IPS DF 19.7 (cell line): Measurements from ENCODE around the gene STXBP5L.
"Not testable (repeated sequence)": the region's sequence is repeated elsewhere in the genome, so short reads cannot be mapped to it uniquely, and the experiment has no call there.

Experiments used
- DNase-seq: peaks from one replicate; pipeline ENCODE4 v3.0.0-alpha.2; 2013; ENCODE audit warnings: low read depth, low spot score

The STXBP5L gene

GRCh38 chr3:121230194-121230593 lies 322.2 kb downstream of the STXBP5L start:
- DNase-seq: not testable (repeated sequence)

- no peak for DNase-seq
Measured at GRCh38 chr3:121231872-121232271, 323.9 kb downstream of the STXBP5L start.

- no peak for DNase-seq
Measured at GRCh38 chr3:121232309-121233225, 324.6 kb downstream of the STXBP5L start.

GRCh38 chr3:121243208-121243607 lies 335.2 kb downstream of the STXBP5L start:
- no peak for DNase-seq

- DNase-seq: no peak
Measured at GRCh38 chr3:121252676-121253075, 344.7 kb downstream of the STXBP5L start.

- DNase-seq: no peak
Measured at GRCh38 chr3:121269389-121269788, 361.4 kb downstream of the STXBP5L start.

GRCh38 chr3:121274411-121274810 lies 366.4 kb downstream of the STXBP5L start:
- DNase-seq: no peak

GRCh38 chr3:121295452-121295851 lies 387.4 kb downstream of the STXBP5L start:
- no peak for DNase-seq

GRCh38 chr3:121295979-121296378 lies 388.0 kb downstream of the STXBP5L start:
- no peak for DNase-seq

- DNase-seq: no peak
Measured at GRCh38 chr3:121324320-121324719, 416.3 kb downstream of the STXBP5L start.

- no peak for DNase-seq
Measured at GRCh38 chr3:121330118-121330517, 422.1 kb downstream of the STXBP5L start.

- no peak for DNase-seq
Measured at GRCh38 chr3:121330634-121331033, 422.6 kb downstream of the STXBP5L start.

- DNase-seq: not testable (repeated sequence)
Measured at GRCh38 chr3:121355960-121356359, 448.0 kb downstream of the STXBP5L start.

- no peak for DNase-seq
Measured at GRCh38 chr3:121362035-121362734, 454.2 kb downstream of the STXBP5L start.

GRCh38 chr3:121388308-121388707 lies 480.3 kb downstream of the STXBP5L start:
- not testable (repeated sequence) for DNase-seq

GRCh38 chr3:121395967-121396366 lies 488.0 kb downstream of the STXBP5L start:
- not testable (repeated sequence) for DNase-seq

- not testable (repeated sequence) for DNase-seq
Measured at GRCh38 chr3:121398051-121398450, 490.0 kb downstream of the STXBP5L start.

GRCh38 chr3:121399820-121400219 lies 491.8 kb downstream of the STXBP5L start:
- no peak for DNase-seq

- no peak for DNase-seq
Measured at GRCh38 chr3:121405631-121406030, 497.6 kb downstream of the STXBP5L start.

- DNase-seq: no peak
Measured at GRCh38 chr3:121411523-121411922, 503.5 kb downstream of the STXBP5L start.

GRCh38 chr3:121414924-121415323 lies 506.9 kb downstream of the STXBP5L start:
- no peak for DNase-seq

- DNase-seq: no peak
Measured at GRCh38 chr3:121418182-121418581, 510.2 kb downstream of the STXBP5L start.

- no peak for DNase-seq
Measured at GRCh38 chr3:121424549-121424948, 516.5 kb downstream of the STXBP5L start.
